Endothelial cell of umbilical vein (primary cell): ENCODE data around the gene MVK.

Experiments
- EZH2 ChIP-seq: IDR thresholded peaks from 2 replicates; pipeline ENCODE4 v1.6.1; 2012; ENCODE audit warnings: borderline replicate concordance, low read depth, mild to moderate bottlenecking, moderate library complexity, low read length, inconsistent platforms; ENCODE audit not compliant: severe bottlenecking
- FOS ChIP-seq: IDR thresholded peaks from 2 replicates; pipeline ENCODE4 v1.6.1; 2011; ENCODE audit warnings: mild to moderate bottlenecking, low read length, moderate library complexity, borderline replicate concordance; ENCODE audit not compliant: insufficient read depth
- GATA2 ChIP-seq: IDR thresholded peaks from 2 replicates; pipeline ENCODE4 v1.7.0; 2011; ENCODE audit warnings: low read depth, mild to moderate bottlenecking, moderate library complexity, mixed read lengths, low read length; ENCODE audit not compliant: insufficient read length, insufficient read depth
- JUN ChIP-seq: IDR thresholded peaks from 2 replicates; pipeline ENCODE4 v1.6.1; 2011; ENCODE audit warnings: borderline replicate concordance, low read depth; ENCODE audit not compliant: insufficient read length, insufficient read depth
- MAX ChIP-seq: IDR thresholded peaks from 2 replicates; pipeline ENCODE4 v1.6.1; 2011; ENCODE audit not compliant: insufficient read depth, insufficient read length
- MYC ChIP-seq: IDR thresholded peaks from one replicate; pipeline ENCODE4 v1.6.1; 2011; ENCODE audit warnings: mild to moderate bottlenecking, low read depth, low read length
- POLR2A ChIP-seq: IDR thresholded peaks from 2 replicates; pipeline ENCODE4 v1.6.1; 2012; ENCODE audit warnings: low read depth, mild to moderate bottlenecking, control low read depth, low read length
- POLR2AphosphoS5 ChIP-seq: IDR thresholded peaks from 2 replicates; pipeline ENCODE4 v1.6.1; 2012; ENCODE audit warnings: low read depth, mild to moderate bottlenecking, control low read depth, low read length, moderate library complexity; ENCODE audit not compliant: insufficient read depth
- TF ChIP-seq, protein P1 (sequence below), 2 donors: IDR thresholded peaks; 1 replicate in 1 of 2; 2 replicates in 1 of 2; pipeline ENCODE4 v1.5.1; 2011; ENCODE audit warnings: low read length in 2 of 2, mild to moderate bottlenecking in 2 of 2, moderate library complexity in 2 of 2, control low read depth in 1 of 2, inconsistent platforms in 1 of 2, low read depth in 1 of 2; ENCODE audit not compliant: insufficient read depth in 1 of 2; ENCODE audit errors: extremely low read depth in 1 of 2

DNA sequence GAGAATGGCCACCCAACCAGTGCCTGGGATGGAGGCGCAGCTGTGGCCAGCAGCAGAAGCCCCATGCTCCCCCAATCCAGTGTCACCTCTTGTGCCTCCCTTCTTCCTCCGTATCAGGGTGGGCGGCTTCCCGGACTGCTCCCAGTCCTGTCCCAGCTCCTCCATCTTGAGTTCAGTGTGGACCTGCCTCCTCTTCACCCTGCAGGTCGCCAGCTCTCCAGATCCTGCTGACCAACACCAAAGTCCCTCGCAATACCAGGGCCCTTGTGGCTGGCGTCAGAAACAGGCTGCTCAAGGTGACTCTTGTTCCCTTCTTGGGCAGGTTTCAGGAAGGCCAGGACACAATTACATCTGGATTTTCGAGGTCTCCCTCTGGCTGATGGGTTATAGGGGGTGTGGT, 17.0 kb downstream of the MVK start:
- TF ChIP-seq, protein P1, sequence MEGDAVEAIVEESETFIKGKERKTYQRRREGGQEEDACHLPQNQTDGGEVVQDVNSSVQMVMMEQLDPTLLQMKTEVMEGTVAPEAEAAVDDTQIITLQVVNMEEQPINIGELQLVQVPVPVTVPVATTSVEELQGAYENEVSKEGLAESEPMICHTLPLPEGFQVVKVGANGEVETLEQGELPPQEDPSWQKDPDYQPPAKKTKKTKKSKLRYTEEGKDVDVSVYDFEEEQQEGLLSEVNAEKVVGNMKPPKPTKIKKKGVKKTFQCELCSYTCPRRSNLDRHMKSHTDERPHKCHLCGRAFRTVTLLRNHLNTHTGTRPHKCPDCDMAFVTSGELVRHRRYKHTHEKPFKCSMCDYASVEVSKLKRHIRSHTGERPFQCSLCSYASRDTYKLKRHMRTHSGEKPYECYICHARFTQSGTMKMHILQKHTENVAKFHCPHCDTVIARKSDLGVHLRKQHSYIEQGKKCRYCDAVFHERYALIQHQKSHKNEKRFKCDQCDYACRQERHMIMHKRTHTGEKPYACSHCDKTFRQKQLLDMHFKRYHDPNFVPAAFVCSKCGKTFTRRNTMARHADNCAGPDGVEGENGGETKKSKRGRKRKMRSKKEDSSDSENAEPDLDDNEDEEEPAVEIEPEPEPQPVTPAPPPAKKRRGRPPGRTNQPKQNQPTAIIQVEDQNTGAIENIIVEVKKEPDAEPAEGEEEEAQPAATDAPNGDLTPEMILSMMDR (IDR thresholded peaks at IDR 0.05; ENCODE audit: extremely low read depth in 1 of 2, insufficient read depth in 1 of 2, low read depth in 1 of 2, low read length in 2 of 2) = no peak
- TF ChIP-seq MAX (no peak), POLR2A (no peak), EZH2 (no peak), POLR2AphosphoS5 (no peak), MYC (no peak), JUN (no peak), GATA2 (no peak), FOS (no peak)
